Esophagus squamous epithelium (tissue), 4 donors: ENCODE data around the gene CADM2.

ENCODE experiments used
- CTCF ChIP-seq, 6 experiments: fragments of 450-650 bp in 4 of 6; fragments of 200-600 bp in 2 of 6; sonication (generic) in 2 of 6; IDR thresholded peaks; one replicate each; pipeline ENCODE4 v1.5.1; 2016 to 2019; ENCODE audit warnings: antibody characterized with exemption in 6 of 6, mild to moderate bottlenecking in 4 of 6, moderate library complexity in 4 of 6
- POLR2A ChIP-seq, 4 donors: fragments of 450-650 bp; IDR thresholded peaks; one replicate each; pipeline ENCODE4 v1.6.1; 2017; ENCODE audit warnings: antibody characterized with exemption in 4 of 4, mild to moderate bottlenecking in 4 of 4, moderate library complexity in 3 of 4

DNA sequence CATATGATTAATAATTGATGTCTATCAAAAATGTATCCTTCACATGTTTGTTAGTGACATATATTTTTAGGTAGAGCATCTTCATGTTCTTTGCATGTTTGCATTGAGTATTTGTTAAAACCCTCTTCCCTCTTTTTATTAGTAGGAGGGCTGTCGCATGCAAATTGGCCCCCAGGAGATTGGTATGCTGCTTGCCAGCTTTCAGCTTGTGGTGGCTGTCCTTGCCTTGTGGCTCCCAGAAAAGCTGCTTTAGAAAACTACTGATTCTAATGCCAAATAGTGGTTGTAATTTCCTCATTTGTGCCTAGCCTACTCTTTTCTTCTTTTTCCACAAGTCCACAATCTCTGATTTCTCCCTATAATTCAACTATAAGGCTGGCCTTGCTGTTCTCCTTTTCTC, 1145.4 kb downstream of the CADM2 start:
- TF ChIP-seq CTCF (IDR thresholded peaks at IDR 0.05) (no peak), POLR2A (IDR thresholded peaks at IDR 0.05) (no peak)
